Esophagus muscularis mucosa (tissue), 4 donors: Measurements from ENCODE around the gene TXNRD3. TPM values are rescaled to one million over a fixed set of nuclear protein-coding genes. Genes with fewer than 3 reads are reported as not detected.
"Not testable (repeated sequence)": the region's sequence is repeated elsewhere in the genome, so short reads cannot be mapped to it uniquely, and the experiment has no call there.

Experiments
- DNase-seq: peaks from one replicate; pipeline ENCODE4 v3.0.0-alpha.2; 2017; ENCODE audit errors: extremely low spot score
- H3K27ac ChIP-seq, 4 donors: fragments of 200-600 bp; sonication (generic); replicated peaks in 1 of 4; 1 replicate in 3 of 4; 2 replicates in 1 of 4; pipeline ENCODE4 v1.5.1; 2016 to 2019; ENCODE audit warnings: mild to moderate bottlenecking in 1 of 4
- H3K27me3 ChIP-seq, 4 donors: fragments of 200-600 bp; sonication (generic); one replicate each; pipeline versions ENCODE4 v1.5.1 to v1.6.0; 2016 to 2019
- H3K36me3 ChIP-seq, 4 donors: fragments of 200-600 bp; sonication (generic); one replicate each; pipeline ENCODE4 v1.5.1; 2016 to 2019
- H3K4me1 ChIP-seq, 4 donors: fragments of 200-600 bp; sonication (generic); one replicate each; pipeline ENCODE4 v1.5.1; 2016 to 2019
- H3K4me3 ChIP-seq, 4 donors: fragments of 200-600 bp; sonication (generic); 1 replicate in 2 of 4; 2 replicates in 2 of 4; pipeline ENCODE4 v1.5.1; 2016 to 2019; ENCODE audit warnings: mild to moderate bottlenecking in 4 of 4, moderate library complexity in 1 of 4
- H3K9me3 ChIP-seq, 4 donors: fragments of 200-600 bp; sonication (generic); 1 replicate in 3 of 4; 2 replicates in 1 of 4; pipeline ENCODE4 v1.5.1; 2016 to 2019
- EP300 ChIP-seq: sonication (generic); formaldehyde crosslinking; IDR thresholded peaks from one replicate; pipeline ENCODE4 v1.6.1; 2017; ENCODE audit warnings: antibody characterized with exemption
- POLR2A ChIP-seq: fragments of 450-650 bp; IDR thresholded peaks from one replicate; pipeline ENCODE4 v1.6.1; 2017; ENCODE audit warnings: antibody characterized with exemption, moderate library complexity, mild to moderate bottlenecking, low read depth
- POLR2AphosphoS5 ChIP-seq, 2 donors: sonication (generic); formaldehyde crosslinking; IDR thresholded peaks; one replicate each; pipeline ENCODE4 v1.6.1; 2017; ENCODE audit warnings: antibody characterized with exemption in 2 of 2
- WGBS: methylation state at CpG from one replicate; pipeline ENCODE4 v1.1.5; 2018; 5-methylcytosine and 5-hydroxymethylcytosine counted together
- intact Hi-C: fragments of 100-400 bp; cut with DNase I; formaldehyde crosslinking; loops from one replicate; pipeline ENCODE4 v1.15.1; 2023
- total RNA-seq, 4 donors: library from RNA; depleted of rRNA; stranded (reverse); fragments of >200 nt; gene quantifications; one replicate each; pipeline versions ENCODE4 v1.1.0 to v1.2.1, GENCODE V29; 2016
- TF ChIP-seq, protein P1 (sequence below), 3 experiments: fragments of 200-600 bp in 2 of 3; fragments of 450-650 bp in 1 of 3; sonication (generic) in 2 of 3; IDR thresholded peaks; one replicate each; pipeline ENCODE4 v1.5.1; 2017 to 2019; ENCODE audit warnings: antibody characterized with exemption in 3 of 3, mild to moderate bottlenecking in 2 of 3, moderate library complexity in 1 of 3

Gene TXNRD3
- total RNA-seq, 4 donors from 2014 or later, result 12.8 to 23.7 (median 18.7) TPM

DNA sequence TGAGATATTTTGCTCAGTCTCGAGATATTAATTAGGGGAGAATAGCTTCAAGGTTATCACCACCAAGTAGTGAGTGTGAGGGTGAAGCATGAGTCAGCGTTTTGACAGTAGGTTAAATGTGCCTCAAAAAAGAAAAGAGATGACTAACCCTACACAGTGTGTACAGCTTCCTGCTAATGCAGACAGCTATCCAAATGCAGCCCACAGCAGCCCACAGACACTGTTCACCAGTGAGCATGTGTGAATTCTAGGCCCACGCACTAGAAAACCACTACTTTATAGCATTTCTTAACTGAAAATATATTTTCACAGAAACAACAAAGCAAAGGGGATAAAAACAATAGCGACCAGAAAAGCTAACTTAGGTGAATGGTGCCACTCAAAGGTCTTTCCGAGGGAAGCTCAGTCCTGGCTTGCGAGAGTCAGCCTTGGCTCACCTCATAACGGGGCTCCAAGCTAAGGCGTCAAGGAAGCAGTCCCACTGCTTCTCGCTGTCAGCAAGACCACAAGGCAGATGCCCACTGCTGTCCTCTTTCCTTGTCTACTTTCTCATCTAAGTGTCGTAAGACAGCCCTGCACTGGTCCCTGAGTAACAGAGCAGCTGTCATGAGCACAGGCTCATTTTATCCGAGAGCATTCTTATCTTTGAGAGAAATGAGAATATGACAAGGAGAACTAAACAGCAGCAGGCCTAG lies 47.6 kb downstream of the TXNRD3 start:
- TF ChIP-seq, protein P1, sequence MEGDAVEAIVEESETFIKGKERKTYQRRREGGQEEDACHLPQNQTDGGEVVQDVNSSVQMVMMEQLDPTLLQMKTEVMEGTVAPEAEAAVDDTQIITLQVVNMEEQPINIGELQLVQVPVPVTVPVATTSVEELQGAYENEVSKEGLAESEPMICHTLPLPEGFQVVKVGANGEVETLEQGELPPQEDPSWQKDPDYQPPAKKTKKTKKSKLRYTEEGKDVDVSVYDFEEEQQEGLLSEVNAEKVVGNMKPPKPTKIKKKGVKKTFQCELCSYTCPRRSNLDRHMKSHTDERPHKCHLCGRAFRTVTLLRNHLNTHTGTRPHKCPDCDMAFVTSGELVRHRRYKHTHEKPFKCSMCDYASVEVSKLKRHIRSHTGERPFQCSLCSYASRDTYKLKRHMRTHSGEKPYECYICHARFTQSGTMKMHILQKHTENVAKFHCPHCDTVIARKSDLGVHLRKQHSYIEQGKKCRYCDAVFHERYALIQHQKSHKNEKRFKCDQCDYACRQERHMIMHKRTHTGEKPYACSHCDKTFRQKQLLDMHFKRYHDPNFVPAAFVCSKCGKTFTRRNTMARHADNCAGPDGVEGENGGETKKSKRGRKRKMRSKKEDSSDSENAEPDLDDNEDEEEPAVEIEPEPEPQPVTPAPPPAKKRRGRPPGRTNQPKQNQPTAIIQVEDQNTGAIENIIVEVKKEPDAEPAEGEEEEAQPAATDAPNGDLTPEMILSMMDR (IDR thresholded peaks at IDR 0.05), result no peak
- TF ChIP-seq POLR2A (no peak), POLR2AphosphoS5 (IDR thresholded peaks at IDR 0.05) (no peak), EP300 (no peak)
- no peaks in the 10 kb centered on the region for H3K27me3 ChIP-seq
- no peak overlapping the region for H3K4me3 ChIP-seq
- intact Hi-C loops, result no loop called here
- H3K4me1 ChIP-seq, result no peaks in the 10 kb centered on the region
- peaks cover 37 to 96% (median 54%) of the 10 kb centered on the region in 4 donors for H3K36me3 ChIP-seq
- no peaks in the 10 kb centered on the region for H3K9me3 ChIP-seq
- H3K27ac ChIP-seq, result no peak overlapping the region
- DNase-seq, result no peak
- WGBS, result 85% methylated on average over 11 of the region's 11 CpGs

- Histone ChIP-seq H3K9me3 (no peaks in the 10 kb centered on the region), H3K27ac (no peak overlapping the region), H3K36me3 (peaks cover 35 to 82% (median 51%) of the 10 kb centered on the region in 4 donors), H3K27me3 (no peaks in the 10 kb centered on the region), H3K4me3 (no peak overlapping the region), H3K4me1 (no peaks in the 10 kb centered on the region)
- no peak for TF ChIP-seq POLR2AphosphoS5 (IDR thresholded peaks at IDR 0.05)
- TF ChIP-seq EP300, result no peak
- no peak for TF ChIP-seq POLR2A
- TF ChIP-seq, protein P1 (IDR thresholded peaks at IDR 0.05), result no peak
- intact Hi-C loops, result no loop called here
- no peak for DNase-seq
- 71% methylated on average over 3 of the region's 3 CpGs for WGBS
Observed at GRCh38 chr3:126606001-126606400, 48.9 kb downstream of the TXNRD3 start.

- intact Hi-C loops, result no loop called here
- Histone ChIP-seq H3K4me3 (no peak overlapping the region), H3K27ac (no peak overlapping the region), H3K36me3 (peaks cover 27 to 69% (median 40%) of the 10 kb centered on the region in 4 donors), H3K27me3 (no peaks in the 10 kb centered on the region), H3K4me1 (no peaks in the 10 kb centered on the region), H3K9me3 (no peaks in the 10 kb centered on the region)
- WGBS, result 93% methylated on average over 6 of the region's 6 CpGs
- TF ChIP-seq EP300, result no peak
- no peak for TF ChIP-seq POLR2AphosphoS5 (IDR thresholded peaks at IDR 0.05)
- no peak for TF ChIP-seq POLR2A
- TF ChIP-seq, protein P1 (IDR thresholded peaks at IDR 0.05), result no peak
- no peak for DNase-seq
Observed at GRCh38 chr3:126604691-126605090, 50.2 kb downstream of the TXNRD3 start.

GRCh38 chr3:126599101-126599500 lies 55.8 kb downstream of the TXNRD3 start:
- no peaks in the 10 kb centered on the region for H3K4me1 ChIP-seq
- H3K36me3 ChIP-seq, result peaks cover 0 to 14% (median 1%) of the 10 kb centered on the region in 4 donors
- no peaks in the 10 kb centered on the region for H3K9me3 ChIP-seq
- intact Hi-C loops, result no loop called here
- TF ChIP-seq EP300 (no peak), POLR2AphosphoS5 (IDR thresholded peaks at IDR 0.05) (no peak), POLR2A (no peak)
- TF ChIP-seq, protein P1 (IDR thresholded peaks at IDR 0.05), result no peak
- WGBS, result 0% methylated on average over 1 of the region's 1 CpG
- no peak overlapping the region for H3K27ac ChIP-seq
- no peak for DNase-seq
- no peaks in the 10 kb centered on the region for H3K27me3 ChIP-seq
- no peak overlapping the region for H3K4me3 ChIP-seq

DNA sequence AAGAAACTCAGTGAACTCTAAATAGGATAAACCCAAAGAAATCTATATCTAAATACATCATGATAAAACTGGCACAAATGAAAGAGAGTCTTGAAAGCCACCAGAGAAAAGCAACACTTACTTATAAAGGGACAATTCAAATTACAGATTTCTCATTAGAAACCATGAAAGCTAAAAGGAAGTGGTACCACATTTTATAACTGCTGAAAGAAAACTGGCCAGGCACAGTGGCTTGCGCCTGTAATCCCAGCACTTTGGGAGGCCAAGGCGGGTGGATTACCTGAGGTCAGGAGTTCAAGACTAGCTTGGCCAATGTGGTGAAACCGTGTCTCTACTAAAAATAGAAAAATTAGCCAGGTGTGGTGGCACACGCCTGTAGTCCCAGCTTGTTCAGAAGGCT lies 59.4 kb downstream of the TXNRD3 start:
- H3K4me1 ChIP-seq, H3K36me3 ChIP-seq, H3K27me3 ChIP-seq, H3K9me3 ChIP-seq, intact Hi-C loops, H3K27ac ChIP-seq, H3K4me3 ChIP-seq, DNase-seq: not testable (repeated sequence)
- WGBS, result 92% methylated on average over 4 of the region's 4 CpGs

- H3K36me3 ChIP-seq, DNase-seq, H3K27me3 ChIP-seq, H3K4me3 ChIP-seq, intact Hi-C loops, H3K27ac ChIP-seq, H3K4me1 ChIP-seq: not testable (repeated sequence)
- peaks cover 0 to 16% (median 0%) of the 10 kb centered on the region in 4 donors for H3K9me3 ChIP-seq
- WGBS, result 89% methylated on average over 4 of the region's 5 CpGs
Observed at GRCh38 chr3:126591515-126591914, 63.4 kb downstream of the TXNRD3 start.
